ENCODE data around the gene BCAS1. TPM values are rescaled to one million over a fixed set of nuclear protein-coding genes. Genes with fewer than 3 reads are reported as not detected.

Gene BCAS1
- total and polyA plus RNA-seq, 2 experiments from 2014 or later: not detected

GRCh38 chr20:54085425-54085824 is 15.0 kb upstream of the BCAS1 start:
- DNase-seq (ENCODE audit: low read depth in 1 of 2, low spot score in 1 of 2): no peak
- Histone ChIP-seq H3K27ac (no peak overlapping the region), H3K36me3 (no peaks in the 10 kb centered on the region), H3K27me3 (no peaks in the 10 kb centered on the region), H3K4me3 (no peak overlapping the region), H3K4me1 (ENCODE audit: low read depth) (no peaks in the 10 kb centered on the region), H3K9me3 (ENCODE audit: low read depth) (no peaks in the 10 kb centered on the region)
- no peak for TF ChIP-seq CTCF (IDR thresholded peaks at IDR 0.05; ENCODE audit: low read depth, low read length)

DNA sequence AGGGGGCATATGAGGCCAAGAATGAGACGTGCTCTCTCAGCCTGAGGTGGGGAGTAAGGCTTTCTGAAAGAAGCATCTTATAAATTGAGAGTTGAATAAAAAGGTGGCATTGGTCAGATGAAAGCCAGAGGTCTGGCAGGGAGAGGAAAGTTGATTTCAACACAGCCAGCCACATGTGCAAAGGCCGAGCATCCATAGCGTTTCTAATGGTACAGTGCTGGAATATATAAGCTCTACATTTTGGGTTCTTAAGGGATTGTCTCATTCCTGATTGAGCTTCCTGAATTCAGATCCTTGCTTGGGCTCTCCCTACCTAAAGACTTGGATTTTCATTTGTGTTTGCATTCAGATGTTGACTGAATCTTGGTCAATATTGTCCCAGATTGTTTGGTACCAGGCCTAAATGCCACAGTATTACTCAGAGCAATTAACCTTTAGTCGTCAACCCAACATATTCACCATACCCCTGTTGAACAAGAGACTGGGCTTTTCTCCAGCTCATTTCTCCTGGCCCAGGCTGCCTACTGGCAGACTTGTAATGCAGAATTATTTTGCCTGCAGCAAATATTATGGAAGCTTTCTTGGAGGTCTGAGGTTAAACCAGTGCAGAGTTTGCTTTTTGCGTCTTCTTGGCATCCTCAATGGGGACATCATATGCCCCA is 14.5 kb upstream of the BCAS1 start:
- no peaks in the 10 kb centered on the region for H3K4me1 ChIP-seq (ENCODE audit: low read depth)
- no peak for TF ChIP-seq CTCF (IDR thresholded peaks at IDR 0.05; ENCODE audit: low read depth, low read length)
- H3K27me3 ChIP-seq: no peaks in the 10 kb centered on the region
- DNase-seq (ENCODE audit: low read depth in 1 of 2, low spot score in 1 of 2): no peak
- no peaks in the 10 kb centered on the region for H3K36me3 ChIP-seq
- no peak overlapping the region for H3K27ac ChIP-seq
- no peak overlapping the region for H3K4me3 ChIP-seq
- no peaks in the 10 kb centered on the region for H3K9me3 ChIP-seq (ENCODE audit: low read depth)

- Histone ChIP-seq H3K27me3 (no peaks in the 10 kb centered on the region), H3K9me3 (ENCODE audit: low read depth) (no peaks in the 10 kb centered on the region), H3K4me3 (no peak overlapping the region), H3K36me3 (no peaks in the 10 kb centered on the region), H3K4me1 (ENCODE audit: low read depth) (no peaks in the 10 kb centered on the region), H3K27ac (no peak overlapping the region)
- no peak for TF ChIP-seq CTCF (IDR thresholded peaks at IDR 0.05; ENCODE audit: low read depth, low read length)
- no peak for DNase-seq (ENCODE audit: low read depth in 1 of 2, low spot score in 1 of 2)
These were observed 13.8 kb upstream of the BCAS1 start for GRCh38 chr20:54084193-54084592.

- no peak for DNase-seq (ENCODE audit: low read depth in 1 of 2, low spot score in 1 of 2)
- no peak overlapping the region for H3K27ac ChIP-seq
- H3K4me3 ChIP-seq: no peak overlapping the region
- no peaks in the 10 kb centered on the region for H3K4me1 ChIP-seq (ENCODE audit: low read depth)
- no peak for TF ChIP-seq CTCF (IDR thresholded peaks at IDR 0.05; ENCODE audit: low read depth, low read length)
- no peaks in the 10 kb centered on the region for H3K9me3 ChIP-seq (ENCODE audit: low read depth)
- H3K27me3 ChIP-seq: no peaks in the 10 kb centered on the region
- H3K36me3 ChIP-seq: no peaks in the 10 kb centered on the region
These were observed 13.1 kb upstream of the BCAS1 start for GRCh38 chr20:54083459-54083858.

DNA sequence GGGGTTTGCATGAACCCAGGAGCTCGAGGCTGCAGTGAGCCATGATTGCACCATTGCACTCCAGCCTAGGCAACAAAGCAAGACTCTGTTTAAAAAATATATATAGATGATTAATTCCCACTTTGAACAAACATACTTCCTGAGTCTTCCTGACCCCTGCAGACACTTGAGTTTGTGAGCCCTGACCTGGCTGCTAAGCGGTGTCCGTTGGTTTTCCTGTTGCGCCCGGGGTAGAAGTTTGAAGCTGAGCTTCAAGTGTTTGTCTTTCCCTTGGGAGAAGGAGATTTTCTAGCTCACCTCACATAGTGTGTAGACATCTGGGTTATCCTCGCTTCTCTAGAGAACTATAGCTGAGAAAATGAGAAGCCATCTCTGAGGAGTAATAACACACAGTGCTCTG is 11.7 kb upstream of the BCAS1 start:
- DNase-seq (ENCODE audit: low read depth in 1 of 2, low spot score in 1 of 2): no peak
- no peaks in the 10 kb centered on the region for H3K36me3 ChIP-seq
- H3K4me3 ChIP-seq: no peak overlapping the region
- H3K4me1 ChIP-seq (ENCODE audit: low read depth): no peaks in the 10 kb centered on the region
- H3K27me3 ChIP-seq: no peaks in the 10 kb centered on the region
- H3K9me3 ChIP-seq (ENCODE audit: low read depth): no peaks in the 10 kb centered on the region
- TF ChIP-seq CTCF (IDR thresholded peaks at IDR 0.05; ENCODE audit: low read depth, low read length): no peak
- no peak overlapping the region for H3K27ac ChIP-seq

Measured in cardiac muscle cell (in vitro differentiated cells and primary cell).